ENCODE results near the gene PTPRJ.

DNA sequence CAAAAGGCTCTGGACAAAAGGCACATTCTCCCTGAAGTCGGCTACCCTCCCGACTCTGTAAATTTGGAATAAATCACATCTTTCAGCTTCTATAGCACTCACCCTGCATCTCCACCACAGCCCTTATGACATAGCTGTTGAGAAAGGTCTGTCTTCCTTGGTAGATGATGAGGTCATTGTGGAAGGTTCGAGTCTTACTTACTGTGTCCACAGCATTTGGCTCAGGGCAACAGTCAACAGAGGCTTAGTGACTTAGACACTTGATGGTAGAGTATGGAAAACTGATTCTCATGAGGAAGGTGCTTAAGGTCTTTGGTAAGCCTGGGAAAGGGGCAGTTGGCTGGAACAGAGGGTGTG is 45.6 kb downstream of the PTPRJ start:
- TF ChIP-seq, protein P1, sequence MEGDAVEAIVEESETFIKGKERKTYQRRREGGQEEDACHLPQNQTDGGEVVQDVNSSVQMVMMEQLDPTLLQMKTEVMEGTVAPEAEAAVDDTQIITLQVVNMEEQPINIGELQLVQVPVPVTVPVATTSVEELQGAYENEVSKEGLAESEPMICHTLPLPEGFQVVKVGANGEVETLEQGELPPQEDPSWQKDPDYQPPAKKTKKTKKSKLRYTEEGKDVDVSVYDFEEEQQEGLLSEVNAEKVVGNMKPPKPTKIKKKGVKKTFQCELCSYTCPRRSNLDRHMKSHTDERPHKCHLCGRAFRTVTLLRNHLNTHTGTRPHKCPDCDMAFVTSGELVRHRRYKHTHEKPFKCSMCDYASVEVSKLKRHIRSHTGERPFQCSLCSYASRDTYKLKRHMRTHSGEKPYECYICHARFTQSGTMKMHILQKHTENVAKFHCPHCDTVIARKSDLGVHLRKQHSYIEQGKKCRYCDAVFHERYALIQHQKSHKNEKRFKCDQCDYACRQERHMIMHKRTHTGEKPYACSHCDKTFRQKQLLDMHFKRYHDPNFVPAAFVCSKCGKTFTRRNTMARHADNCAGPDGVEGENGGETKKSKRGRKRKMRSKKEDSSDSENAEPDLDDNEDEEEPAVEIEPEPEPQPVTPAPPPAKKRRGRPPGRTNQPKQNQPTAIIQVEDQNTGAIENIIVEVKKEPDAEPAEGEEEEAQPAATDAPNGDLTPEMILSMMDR (conservative IDR thresholded peaks at IDR 0.05; ENCODE audit: low read length): no peak
- TF ChIP-seq EZH2phosphoT487 (IDR thresholded peaks at IDR 0.05; ENCODE audit: borderline replicate concordance): no peak

All from Loucy (cell line).